ENCODE measurements around the gene PTBP3.

DNA sequence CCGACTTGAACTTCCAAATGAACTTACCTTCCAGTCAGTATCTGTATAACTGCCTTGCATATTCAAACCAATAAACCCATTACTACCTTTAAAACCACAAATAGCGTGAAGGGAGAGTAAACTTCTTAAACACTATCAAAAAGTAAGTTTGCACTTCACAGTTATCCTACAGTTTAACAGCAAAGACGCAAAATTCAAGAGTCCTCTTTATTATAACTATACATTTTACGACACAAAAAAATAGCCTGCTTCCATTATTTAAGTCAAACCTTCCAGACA is 1.8 kb downstream of the PTBP3 start:
- TF ChIP-seq, protein P1, sequence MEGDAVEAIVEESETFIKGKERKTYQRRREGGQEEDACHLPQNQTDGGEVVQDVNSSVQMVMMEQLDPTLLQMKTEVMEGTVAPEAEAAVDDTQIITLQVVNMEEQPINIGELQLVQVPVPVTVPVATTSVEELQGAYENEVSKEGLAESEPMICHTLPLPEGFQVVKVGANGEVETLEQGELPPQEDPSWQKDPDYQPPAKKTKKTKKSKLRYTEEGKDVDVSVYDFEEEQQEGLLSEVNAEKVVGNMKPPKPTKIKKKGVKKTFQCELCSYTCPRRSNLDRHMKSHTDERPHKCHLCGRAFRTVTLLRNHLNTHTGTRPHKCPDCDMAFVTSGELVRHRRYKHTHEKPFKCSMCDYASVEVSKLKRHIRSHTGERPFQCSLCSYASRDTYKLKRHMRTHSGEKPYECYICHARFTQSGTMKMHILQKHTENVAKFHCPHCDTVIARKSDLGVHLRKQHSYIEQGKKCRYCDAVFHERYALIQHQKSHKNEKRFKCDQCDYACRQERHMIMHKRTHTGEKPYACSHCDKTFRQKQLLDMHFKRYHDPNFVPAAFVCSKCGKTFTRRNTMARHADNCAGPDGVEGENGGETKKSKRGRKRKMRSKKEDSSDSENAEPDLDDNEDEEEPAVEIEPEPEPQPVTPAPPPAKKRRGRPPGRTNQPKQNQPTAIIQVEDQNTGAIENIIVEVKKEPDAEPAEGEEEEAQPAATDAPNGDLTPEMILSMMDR (IDR thresholded peaks at IDR 0.05; ENCODE audit: insufficient read depth, low read depth, low read length) = no peak
- no peak for TF ChIP-seq EZH2 (IDR thresholded peaks at IDR 0.05; ENCODE audit: insufficient read depth, low read length)

All from astrocyte (in vitro differentiated cells and primary cell).